ENCODE results near the gene PCCB.

DNA sequence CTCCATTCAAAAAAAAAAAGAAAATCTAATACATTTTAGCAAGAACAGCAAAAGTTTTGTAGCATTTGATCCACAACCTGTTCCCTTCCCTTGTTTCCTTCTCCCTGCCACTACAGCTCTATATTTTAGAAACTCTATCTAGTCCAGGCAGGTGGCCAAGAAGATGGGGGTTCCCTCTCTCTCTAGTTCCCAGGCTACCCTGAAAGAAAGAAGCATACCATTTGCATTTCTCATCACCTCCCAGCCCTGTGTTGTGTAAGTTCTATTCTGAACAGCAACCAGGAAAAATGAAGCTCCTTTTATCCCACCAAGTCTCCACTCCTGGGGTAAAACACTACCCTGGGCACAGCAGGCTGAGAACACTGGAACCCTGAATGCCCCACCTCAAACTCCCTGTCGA, 100.0 kb downstream of the PCCB start:
- TF ChIP-seq, protein P1, sequence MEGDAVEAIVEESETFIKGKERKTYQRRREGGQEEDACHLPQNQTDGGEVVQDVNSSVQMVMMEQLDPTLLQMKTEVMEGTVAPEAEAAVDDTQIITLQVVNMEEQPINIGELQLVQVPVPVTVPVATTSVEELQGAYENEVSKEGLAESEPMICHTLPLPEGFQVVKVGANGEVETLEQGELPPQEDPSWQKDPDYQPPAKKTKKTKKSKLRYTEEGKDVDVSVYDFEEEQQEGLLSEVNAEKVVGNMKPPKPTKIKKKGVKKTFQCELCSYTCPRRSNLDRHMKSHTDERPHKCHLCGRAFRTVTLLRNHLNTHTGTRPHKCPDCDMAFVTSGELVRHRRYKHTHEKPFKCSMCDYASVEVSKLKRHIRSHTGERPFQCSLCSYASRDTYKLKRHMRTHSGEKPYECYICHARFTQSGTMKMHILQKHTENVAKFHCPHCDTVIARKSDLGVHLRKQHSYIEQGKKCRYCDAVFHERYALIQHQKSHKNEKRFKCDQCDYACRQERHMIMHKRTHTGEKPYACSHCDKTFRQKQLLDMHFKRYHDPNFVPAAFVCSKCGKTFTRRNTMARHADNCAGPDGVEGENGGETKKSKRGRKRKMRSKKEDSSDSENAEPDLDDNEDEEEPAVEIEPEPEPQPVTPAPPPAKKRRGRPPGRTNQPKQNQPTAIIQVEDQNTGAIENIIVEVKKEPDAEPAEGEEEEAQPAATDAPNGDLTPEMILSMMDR (IDR thresholded peaks at IDR 0.05; ENCODE audit: low read depth, low read length): no peak
- no peak for TF ChIP-seq EZH2phosphoT487 (IDR thresholded peaks at IDR 0.05; ENCODE audit: low read depth)

All from OCI-LY3 (cell line).